H1 (cell line): ENCODE results near the gene DNASE2B. TPM values are rescaled to one million over a fixed set of nuclear protein-coding genes. Genes with fewer than 3 reads are reported as not detected.

Source experiments
- CTCF ChIA-PET: fragments of 300-600 bp; sonication (Branson Sonifier 250); formaldehyde crosslinking; loops from one replicate; lab custom pipeline; 2021; ENCODE audit not compliant: partially characterized antibody; lab: Charles Lee
- POLR2A ChIA-PET: fragments of 300-600 bp; sonication (Branson Sonifier 250); formaldehyde crosslinking; loops from one replicate; lab custom pipeline; 2021; ENCODE audit warnings: inconsistent platforms; ENCODE audit not compliant: partially characterized antibody; lab: Charles Lee
- DNase-seq, 2 experiments: peaks; one replicate each; pipeline versions ENCODE4 v3.0.0 to v3.0.0-alpha.2; 2010 to 2022; ENCODE audit warnings: low spot score in 2 of 2, low read depth in 1 of 2, mixed read lengths in 1 of 2
- FAIRE-seq: peaks from 2 replicates; lab custom pipeline; 2011; peaks lifted over from hg19 to GRCh38; lab: Jason Lieb, UNC
- H2AFZ ChIP-seq: 2 replicates; pipeline ENCODE4 v1.8.1; 2012; ENCODE audit warnings: low read length, inconsistent platforms
- H2AK5ac ChIP-seq: 2 replicates; pipeline ENCODE4 v1.6.1; 2013; ENCODE audit warnings: low read depth, low read length
- H2BK120ac ChIP-seq: replicated peaks from 2 replicates; pipeline ENCODE3; 2013; ENCODE audit warnings: low read depth, low read length, inconsistent platforms
- H2BK12ac ChIP-seq: 2 replicates; pipeline ENCODE4 v1.6.1; 2013; ENCODE audit warnings: low read depth, low read length
- H2BK15ac ChIP-seq: 2 replicates; pipeline ENCODE4 v1.6.1; 2013; ENCODE audit warnings: low read length
- H2BK20ac ChIP-seq: 2 replicates; pipeline ENCODE4 v1.6.1; 2013; ENCODE audit warnings: low read length
- H2BK5ac ChIP-seq: 2 replicates; pipeline ENCODE4 v1.6.1; 2013; ENCODE audit warnings: low read depth, low read length
- H3K14ac ChIP-seq: 2 replicates; pipeline ENCODE4 v1.6.1; 2013; ENCODE audit warnings: inconsistent platforms; ENCODE audit not compliant: insufficient read length
- H3K18ac ChIP-seq: 2 replicates; pipeline ENCODE4 v1.6.1; 2013; ENCODE audit warnings: low read length; ENCODE audit errors: extremely low read depth
- H3K23ac ChIP-seq: 2 replicates; pipeline ENCODE4 v1.6.1; 2013; ENCODE audit warnings: inconsistent platforms; ENCODE audit not compliant: insufficient read length
- H3K23me2 ChIP-seq: 2 replicates; pipeline ENCODE4 v1.6.1; 2013; ENCODE audit warnings: low read depth, low read length
- H3K27ac ChIP-seq: 2 replicates; pipeline ENCODE4 v1.6.1; 2011; ENCODE audit warnings: low read depth, low read length, inconsistent platforms
- H3K27me3 ChIP-seq, 4 experiments: replicated peaks in 1 of 4; 1 replicate in 1 of 4; 2 replicates in 3 of 4; pipeline versions ENCODE4 v1.6.1 to v1.8.1; 2011 to 2013; ENCODE audit warnings: low read length in 3 of 4, mild to moderate bottlenecking in 3 of 4, inconsistent platforms in 2 of 4, mixed read lengths in 2 of 4, moderate library complexity in 1 of 4; ENCODE audit not compliant: control insufficient read depth in 3 of 4, insufficient read depth in 3 of 4; ENCODE audit errors: extremely low read depth in 1 of 4
- H3K36me3 ChIP-seq, 4 experiments: 2 replicates each; pipeline versions ENCODE4 v1.6.1 to v1.8.1; 2011 to 2013; ENCODE audit warnings: mild to moderate bottlenecking in 4 of 4, low read length in 3 of 4, moderate library complexity in 2 of 4, control low read depth in 1 of 4, inconsistent platforms in 1 of 4; ENCODE audit not compliant: insufficient read depth in 4 of 4, control insufficient read depth in 2 of 4
- H3K4ac ChIP-seq: replicated peaks from 2 replicates; pipeline ENCODE3; 2013; ENCODE audit warnings: low read length, low read depth, mixed read lengths, inconsistent platforms; ENCODE audit not compliant: insufficient read length
- H3K4me1 ChIP-seq, 4 experiments: replicated peaks in 1 of 4; 1 replicate in 1 of 4; 2 replicates in 3 of 4; pipeline versions ENCODE4 v1.6.1 to v1.8.1; 2011 to 2013; ENCODE audit warnings: low read length in 3 of 4, inconsistent platforms in 2 of 4, mixed read lengths in 1 of 4; ENCODE audit not compliant: insufficient read depth in 4 of 4, control insufficient read depth in 3 of 4
- H3K4me2 ChIP-seq, 2 experiments: 2 replicates each; pipeline versions ENCODE4 v1.6.1 to v1.8.1; 2011 to 2013; ENCODE audit warnings: low read depth in 2 of 2, low read length in 2 of 2, control low read depth in 1 of 2, inconsistent platforms in 1 of 2, mild to moderate bottlenecking in 1 of 2; ENCODE audit not compliant: insufficient read depth in 1 of 2
- H3K4me3 ChIP-seq, 4 experiments: fragments of 200-600, 300-600 bp in 1 of 4; sonication (generic), shearing (Covaris generic), sonication (Bioruptor Twin) in 1 of 4; 2 replicates each; pipeline versions ENCODE4 v1.5.1 to v1.8.1; 2011 to 2016; ENCODE audit warnings: low read length in 4 of 4, low read depth in 3 of 4, control low read depth in 2 of 4, inconsistent platforms in 2 of 4, mild to moderate bottlenecking in 2 of 4, mixed read lengths in 1 of 4, moderate library complexity in 1 of 4; ENCODE audit not compliant: insufficient read depth in 2 of 4; ENCODE audit errors: extremely low read depth in 1 of 4
- H3K56ac ChIP-seq: replicated peaks from 2 replicates; pipeline ENCODE3; 2013; ENCODE audit warnings: low read depth, mild to moderate bottlenecking, mixed read lengths, low read length, inconsistent platforms; ENCODE audit not compliant: insufficient read length
- H3K79me1 ChIP-seq: 2 replicates; pipeline ENCODE4 v1.6.1; 2013; ENCODE audit warnings: low read depth, low read length, control low read depth
- H3K79me2 ChIP-seq, 2 experiments: 2 replicates each; pipeline versions ENCODE4 v1.6.1 to v1.8.1; 2012 to 2013; ENCODE audit warnings: low read length in 2 of 2, mild to moderate bottlenecking in 2 of 2, inconsistent platforms in 1 of 2; ENCODE audit not compliant: insufficient read depth in 2 of 2, control insufficient read depth in 1 of 2
- H3K9ac ChIP-seq, 4 experiments: replicated peaks in 1 of 4; 1 replicate in 1 of 4; 2 replicates in 3 of 4; pipeline versions ENCODE4 v1.6.1 to v1.8.1; 2011 to 2013; ENCODE audit warnings: low read depth in 3 of 4, low read length in 3 of 4, control low read depth in 2 of 4, mild to moderate bottlenecking in 2 of 4, moderate library complexity in 2 of 4, inconsistent platforms in 1 of 4; ENCODE audit errors: extremely low read depth in 1 of 4
- H3K9me3 ChIP-seq, 2 experiments: 2 replicates each; pipeline versions ENCODE4 v1.6.1 to v1.8.1; 2012 to 2013; ENCODE audit warnings: mild to moderate bottlenecking in 2 of 2, moderate library complexity in 2 of 2, control low read depth in 1 of 2, inconsistent platforms in 1 of 2, low read depth in 1 of 2, low read length in 1 of 2, mixed read lengths in 1 of 2; ENCODE audit not compliant: insufficient read depth in 2 of 2
- H4K20me1 ChIP-seq, 2 experiments: replicated peaks in 1 of 2; 2 replicates each; pipeline versions ENCODE3 to v1.8.1; 2011 to 2013; ENCODE audit warnings: inconsistent platforms in 2 of 2, low read length in 2 of 2, mild to moderate bottlenecking in 1 of 2; ENCODE audit not compliant: insufficient read depth in 2 of 2, control insufficient read depth in 1 of 2
- H4K5ac ChIP-seq: 2 replicates; pipeline ENCODE4 v1.6.1; 2013; ENCODE audit warnings: low read length, low read depth, mixed read lengths, inconsistent platforms; ENCODE audit not compliant: insufficient read length
- H4K8ac ChIP-seq: 2 replicates; pipeline ENCODE4 v1.8.0; 2013; ENCODE audit warnings: mild to moderate bottlenecking, moderate library complexity, low read length, inconsistent platforms; ENCODE audit not compliant: insufficient read depth; ENCODE audit errors: extremely low read depth
- H4K91ac ChIP-seq: replicated peaks from 2 replicates; pipeline ENCODE3; 2013; ENCODE audit warnings: low read length, mixed read lengths, inconsistent platforms; ENCODE audit not compliant: insufficient read length
- EGR1 ChIP-seq: IDR thresholded peaks from 2 replicates; pipeline ENCODE4 v1.6.1; 2011; ENCODE audit warnings: low read depth, low read length, borderline replicate concordance
- POLR2AphosphoS5 ChIP-seq: IDR thresholded peaks from 2 replicates; pipeline ENCODE4 v1.6.1; 2011; ENCODE audit warnings: low read depth, low read length
- RAD21 ChIP-seq, 2 experiments: IDR thresholded peaks in 1 of 2; conservative IDR thresholded peaks in 1 of 2; 2 replicates each; pipeline ENCODE4 v1.6.1; 2011; ENCODE audit warnings: low read depth in 2 of 2, low read length in 2 of 2, improper control_type of control experiment in 1 of 2, inconsistent platforms in 1 of 2, mild to moderate bottlenecking in 1 of 2, moderate library complexity in 1 of 2
- RBBP5 ChIP-seq: IDR thresholded peaks from 2 replicates; pipeline ENCODE4 v1.7.1; 2012; ENCODE audit warnings: low read depth, mild to moderate bottlenecking, inconsistent platforms, low read length, moderate library complexity, borderline replicate concordance
- SP1 ChIP-seq: IDR thresholded peaks from 2 replicates; pipeline ENCODE4 v1.6.1; 2011; ENCODE audit warnings: low read depth, low read length
- WGBS, 2 experiments: shearing (Covaris generic) in 1 of 2; methylation state at CpG; one replicate each; pipeline versions ENCODE4 v1.1.6 to v1.1.7; 2013 to 2015; ENCODE audit warnings: low lambda C conversion rate in 2 of 2, mixed read lengths in 2 of 2, inconsistent platforms in 1 of 2, low coverage in 1 of 2, missing lambda C conversion rate in 1 of 2; ENCODE audit not compliant: insufficient replicate concordance in 2 of 2, insufficient coverage in 1 of 2, insufficient read length in 1 of 2; ENCODE audit errors: extremely low coverage in 1 of 2, missing lambda C conversion rate in 1 of 2; 5-methylcytosine and 5-hydroxymethylcytosine counted together
- polyA plus RNA-seq, 7 experiments: library from polyadenylated mRNA; depleted of rRNA in 3 of 7; stranded (reverse) in 5 of 7; unstranded in 2 of 7; fragments of >200 nt in 5 of 7; fragments of 200-250 nt in 2 of 7; gene quantifications; 1 replicate in 5 of 7; 2 replicates in 1 of 7; 4 replicates in 1 of 7; pipeline versions ENCODE4 v1.2.1 to v1.2.3, GENCODE V29; 2011 to 2013; ENCODE audit warnings: missing spikeins in 2 of 7, mixed read lengths in 2 of 7
- total RNA-seq: library from RNA; stranded (reverse); fragmentation: NEBNext Ultra II Directional; extraction: Animal tissue kit (Norgen Biotek cat#: 25700); gene quantifications from 2 replicates; pipeline ENCODE4 v1.2.1, GENCODE V29; 2021
- TF ChIP-seq, protein P1 (sequence below), 3 experiments: IDR thresholded peaks; 1 replicate in 2 of 3; 2 replicates in 1 of 3; pipeline versions ENCODE4 v1.5.1 to v1.6.1; 2011; ENCODE audit warnings: low read length in 3 of 3, mild to moderate bottlenecking in 3 of 3, inconsistent platforms in 2 of 3, low read depth in 1 of 3, moderate library complexity in 1 of 3; ENCODE audit not compliant: insufficient read depth in 1 of 3; ENCODE audit errors: control extremely low read depth in 1 of 3

Gene DNASE2B
- total and polyA plus RNA-seq, 2 of the 8 experiments (the other 6 are each of a cell fraction or from before 2014, with no cell fraction given): not detected

- Histone ChIP-seq H2AK5ac (no peak overlapping the region), H3K79me2 (no peaks in the 10 kb centered on the region), H3K9ac (no peak overlapping the region), H3K4me3 (no peak overlapping the region), H2BK120ac (no peak overlapping the region), H3K4me2 (no peak overlapping the region), H3K79me1 (no peaks in the 10 kb centered on the region), H4K8ac (no peak overlapping the region), H3K36me3 (no peaks in the 10 kb centered on the region), H2BK12ac (no peak overlapping the region), H3K9me3 (no peaks in the 10 kb centered on the region), H3K23me2 (no peaks in the 10 kb centered on the region), H3K4me1 (no peaks in the 10 kb centered on the region), H2BK5ac (no peak overlapping the region), H3K23ac (no peak overlapping the region), H3K56ac (no peak overlapping the region), H3K27ac (no peak overlapping the region), H2BK20ac (no peak overlapping the region), H4K20me1 (no peaks in the 10 kb centered on the region), H4K91ac (no peak overlapping the region), H3K14ac (no peak overlapping the region), H2BK15ac (no peak overlapping the region), H2AFZ (no peak overlapping the region), H3K27me3 (no peaks in the 10 kb centered on the region), H3K4ac (no peak overlapping the region), H3K18ac (no peak overlapping the region), H4K5ac (no peak overlapping the region)
- DNase-seq: no peak
- CTCF ChIA-PET: interaction anchor here (0.9 to 1.6 kb wide), 8 partner anchors 9 to 330 kb away, joined by 3 to 6 read pairs (median 3); no protein-coding TSS in a partner anchor
- no peak for FAIRE-seq
- 82% methylated on average over 2 of the region's 2 CpGs; no CpG with 5 or more reads in 1 of the 2 experiments for WGBS, 2 experiments
- no peak for TF ChIP-seq SP1
- no peak for TF ChIP-seq POLR2AphosphoS5
- TF ChIP-seq RBBP5: no peak
- TF ChIP-seq, protein P1, sequence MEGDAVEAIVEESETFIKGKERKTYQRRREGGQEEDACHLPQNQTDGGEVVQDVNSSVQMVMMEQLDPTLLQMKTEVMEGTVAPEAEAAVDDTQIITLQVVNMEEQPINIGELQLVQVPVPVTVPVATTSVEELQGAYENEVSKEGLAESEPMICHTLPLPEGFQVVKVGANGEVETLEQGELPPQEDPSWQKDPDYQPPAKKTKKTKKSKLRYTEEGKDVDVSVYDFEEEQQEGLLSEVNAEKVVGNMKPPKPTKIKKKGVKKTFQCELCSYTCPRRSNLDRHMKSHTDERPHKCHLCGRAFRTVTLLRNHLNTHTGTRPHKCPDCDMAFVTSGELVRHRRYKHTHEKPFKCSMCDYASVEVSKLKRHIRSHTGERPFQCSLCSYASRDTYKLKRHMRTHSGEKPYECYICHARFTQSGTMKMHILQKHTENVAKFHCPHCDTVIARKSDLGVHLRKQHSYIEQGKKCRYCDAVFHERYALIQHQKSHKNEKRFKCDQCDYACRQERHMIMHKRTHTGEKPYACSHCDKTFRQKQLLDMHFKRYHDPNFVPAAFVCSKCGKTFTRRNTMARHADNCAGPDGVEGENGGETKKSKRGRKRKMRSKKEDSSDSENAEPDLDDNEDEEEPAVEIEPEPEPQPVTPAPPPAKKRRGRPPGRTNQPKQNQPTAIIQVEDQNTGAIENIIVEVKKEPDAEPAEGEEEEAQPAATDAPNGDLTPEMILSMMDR (IDR thresholded peaks at IDR 0.05; ENCODE audit: control extremely low read depth in 1 of 3, insufficient read depth in 1 of 3, low read depth in 1 of 3, low read length in 3 of 3): peak in 1 of 3 experiments; percentile 11; a peak in 1 of 4 replicates
- TF ChIP-seq EGR1: no peak
- TF ChIP-seq RAD21 (IDR thresholded peaks at IDR 0.05 in 1 of 2, conservative IDR thresholded peaks at IDR 0.05 in 1 of 2; ENCODE audit: low read depth in 2 of 2, low read length in 2 of 2): peak; percentile 40 to 48
- POLR2A ChIA-PET: no interaction called here
Observed at GRCh38 chr1:84442256-84442655, 44.0 kb downstream of the DNASE2B start.
